IPS-18c (cell line): ENCODE results near the gene ASIC2.

ENCODE experiments used
- H3K4me3 ChIP-seq: 2 replicates; pipeline ENCODE4 v1.7.0; 2013; ENCODE audit warnings: low read depth, mild to moderate bottlenecking, low read length, moderate library complexity; ENCODE audit not compliant: insufficient read depth
- H3K9me3 ChIP-seq: one replicate; pipeline ENCODE4 v1.6.1; 2013; ENCODE audit warnings: mild to moderate bottlenecking, low read length, moderate library complexity; ENCODE audit not compliant: control insufficient read depth, insufficient read depth

ASIC2 gene

GRCh38 chr17:33266611-33267010, 26.5 kb downstream of the ASIC2 start:
- H3K4me3 ChIP-seq = no peak overlapping the region
- H3K9me3 ChIP-seq = no peaks in the 10 kb centered on the region

- H3K9me3 ChIP-seq = no peaks in the 10 kb centered on the region
- no peak overlapping the region for H3K4me3 ChIP-seq
Measured at GRCh38 chr17:33266116-33266515, 27.0 kb downstream of the ASIC2 start.

- Histone ChIP-seq H3K9me3 (no peaks in the 10 kb centered on the region), H3K4me3 (no peak overlapping the region)
Measured at GRCh38 chr17:33263396-33263795, 29.7 kb downstream of the ASIC2 start.

- Histone ChIP-seq H3K4me3 (no peak overlapping the region), H3K9me3 (no peaks in the 10 kb centered on the region)
Measured at GRCh38 chr17:33262266-33263123, 30.6 kb downstream of the ASIC2 start.

- no peak overlapping the region for H3K4me3 ChIP-seq
- no peaks in the 10 kb centered on the region for H3K9me3 ChIP-seq
Measured at GRCh38 chr17:33261820-33262219, 31.3 kb downstream of the ASIC2 start.

GRCh38 chr17:33260638-33261037, 32.5 kb downstream of the ASIC2 start:
- no peak overlapping the region for H3K4me3 ChIP-seq

GRCh38 chr17:33258296-33258695, 34.8 kb downstream of the ASIC2 start:
- no peaks in the 10 kb centered on the region for H3K9me3 ChIP-seq
- no peak overlapping the region for H3K4me3 ChIP-seq

More at GRCh38 chr17:33260638-33261037, 32.5 kb downstream of the ASIC2 start:
- no peaks in the 10 kb centered on the region for H3K9me3 ChIP-seq

- Histone ChIP-seq H3K9me3 (no peaks in the 10 kb centered on the region), H3K4me3 (no peak overlapping the region)
Measured at GRCh38 chr17:33245183-33245582, 47.9 kb downstream of the ASIC2 start.

GRCh38 chr17:33243732-33244131, 49.4 kb downstream of the ASIC2 start:
- Histone ChIP-seq H3K4me3 (no peak overlapping the region), H3K9me3 (no peaks in the 10 kb centered on the region)

GRCh38 chr17:33242375-33243124, 50.5 kb downstream of the ASIC2 start:
- Histone ChIP-seq H3K9me3 (no peaks in the 10 kb centered on the region), H3K4me3 (no peak overlapping the region)

GRCh38 chr17:33241390-33241789, 51.7 kb downstream of the ASIC2 start:
- Histone ChIP-seq H3K4me3 (no peak overlapping the region), H3K9me3 (no peaks in the 10 kb centered on the region)

GRCh38 chr17:33240362-33240761, 52.7 kb downstream of the ASIC2 start:
- H3K4me3 ChIP-seq = no peak overlapping the region
- no peaks in the 10 kb centered on the region for H3K9me3 ChIP-seq

GRCh38 chr17:33239702-33240101, 53.4 kb downstream of the ASIC2 start:
- no peak overlapping the region for H3K4me3 ChIP-seq
- H3K9me3 ChIP-seq = no peaks in the 10 kb centered on the region

GRCh38 chr17:33234930-33235685, 58.0 kb downstream of the ASIC2 start:
- no peaks in the 10 kb centered on the region for H3K9me3 ChIP-seq
- no peak overlapping the region for H3K4me3 ChIP-seq

GRCh38 chr17:33234233-33234632, 58.9 kb downstream of the ASIC2 start:
- no peaks in the 10 kb centered on the region for H3K9me3 ChIP-seq
- H3K4me3 ChIP-seq = no peak overlapping the region

GRCh38 chr17:33233811-33234177, 59.3 kb downstream of the ASIC2 start:
- no peaks in the 10 kb centered on the region for H3K9me3 ChIP-seq

GRCh38 chr17:33229499-33229898, 63.6 kb downstream of the ASIC2 start:
- no peak overlapping the region for H3K4me3 ChIP-seq
- no peaks in the 10 kb centered on the region for H3K9me3 ChIP-seq

More at GRCh38 chr17:33233811-33234177, 59.3 kb downstream of the ASIC2 start:
- no peak overlapping the region for H3K4me3 ChIP-seq

- Histone ChIP-seq H3K9me3 (no peaks in the 10 kb centered on the region), H3K4me3 (no peak overlapping the region)
Measured at GRCh38 chr17:33229028-33229427, 64.1 kb downstream of the ASIC2 start.
